B cell (primary cell): ENCODE results near the gene WDR86. TPM values are rescaled to one million over a fixed set of nuclear protein-coding genes. Genes with fewer than 3 reads are reported as not detected.

Experiments
- ATAC-seq: fragments of 200-7000 bp; cut with Tn5 transposase; one replicate; pipeline ENCODE4 v1.10.0; 2021; ENCODE audit warnings: low read depth, mild to moderate bottlenecking, moderate number of reproducible peaks, moderate library complexity
- CTCF ChIA-PET: fragments of 350-600 bp; sonication (Branson Sonifier 250); formaldehyde crosslinking; loops from one replicate; lab custom pipeline; 2021; ENCODE audit warnings: antibody characterized with exemption, inconsistent platforms; lab: Charles Lee
- POLR2A ChIA-PET: fragments of 350-600 bp; sonication (Branson Sonifier 250); formaldehyde crosslinking; loops from one replicate; lab custom pipeline; 2021; ENCODE audit warnings: antibody characterized with exemption; lab: Charles Lee
- DNase-seq: peaks from one replicate; pipeline ENCODE4 v3.0.0; 2013
- H2AFZ ChIP-seq: 2 replicates; pipeline ENCODE4 v1.6.1; 2012; ENCODE audit warnings: mild to moderate bottlenecking, low read depth, low read length; ENCODE audit not compliant: insufficient read depth, poor library complexity, severe bottlenecking
- H3K27ac ChIP-seq, 2 donors: 1 replicate in 1 of 2; 2 replicates in 1 of 2; pipeline ENCODE4 v1.5.1; 2012 to 2013; ENCODE audit warnings: low read length in 2 of 2, mild to moderate bottlenecking in 2 of 2, moderate library complexity in 1 of 2
- H3K27me3 ChIP-seq, 4 experiments: fragments of 200-600 bp in 1 of 4; sonication (generic) in 1 of 4; replicated peaks in 1 of 4; 1 replicate in 2 of 4; 2 replicates in 2 of 4; pipeline versions ENCODE4 v1.6.1 to v1.7.0; 2013 to 2016; ENCODE audit warnings: low read length in 3 of 4, mild to moderate bottlenecking in 2 of 4, mixed read lengths in 1 of 4, moderate library complexity in 1 of 4; ENCODE audit not compliant: insufficient read depth in 4 of 4, control insufficient read depth in 3 of 4; ENCODE audit errors: control extremely low read depth in 1 of 4
- H3K36me3 ChIP-seq, 2 experiments: replicated peaks in 1 of 2; 1 replicate in 1 of 2; 2 replicates in 1 of 2; pipeline versions ENCODE4 v1.6.1 to v1.7.1; 2013; ENCODE audit warnings: low read length in 1 of 2; ENCODE audit not compliant: insufficient read depth in 2 of 2, control insufficient read depth in 1 of 2; ENCODE audit errors: control extremely low read depth in 1 of 2, extremely low read depth in 1 of 2
- H3K4me1 ChIP-seq, 2 donors: fragments of 200-600 bp in 1 of 2; sonication (generic) in 1 of 2; 1 replicate in 1 of 2; 2 replicates in 1 of 2; pipeline versions ENCODE4 v1.5.1 to v1.6.1; 2013 to 2017; ENCODE audit warnings: low read length in 2 of 2; ENCODE audit not compliant: control insufficient read depth in 2 of 2, insufficient read depth in 2 of 2
- H3K4me2 ChIP-seq: replicated peaks from 2 replicates; pipeline ENCODE3; 2012; ENCODE audit warnings: mild to moderate bottlenecking, low read depth, low read length; ENCODE audit not compliant: poor library complexity, severe bottlenecking
- H3K4me3 ChIP-seq, 5 experiments: fragments of 200-600 bp in 1 of 5; sonication (generic) in 1 of 5; 1 replicate in 3 of 5; 2 replicates in 2 of 5; pipeline versions ENCODE4 v1.5.1 to v1.7.0; 2011 to 2016; ENCODE audit warnings: low read length in 4 of 5, mild to moderate bottlenecking in 4 of 5, low read depth in 2 of 5, control low read depth in 1 of 5, moderate library complexity in 1 of 5; ENCODE audit not compliant: insufficient read depth in 1 of 5; ENCODE audit errors: control extremely low read depth in 1 of 5, extremely low read depth in 1 of 5
- H3K79me2 ChIP-seq: fragments of 200-600 bp; sonication (generic); one replicate; pipeline ENCODE4 v1.6.0; 2016; ENCODE audit warnings: low read length; ENCODE audit not compliant: control insufficient read depth, insufficient read depth
- H3K9ac ChIP-seq: fragments of 200-600 bp; sonication (generic); 2 replicates; pipeline ENCODE4 v1.6.1; 2017; ENCODE audit warnings: mild to moderate bottlenecking, low read length, moderate library complexity
- H3K9me3 ChIP-seq, 3 donors: one replicate each; pipeline versions ENCODE4 v1.6.1 to v1.7.1; 2013; ENCODE audit warnings: low read length in 2 of 3; ENCODE audit not compliant: control insufficient read depth in 2 of 3, insufficient read depth in 1 of 3; ENCODE audit errors: control extremely low read depth in 1 of 3
- H4K20me1 ChIP-seq: 2 replicates; pipeline ENCODE4 v1.6.0; 2012; ENCODE audit warnings: mild to moderate bottlenecking, low read length; ENCODE audit not compliant: insufficient read depth, control insufficient read depth, poor library complexity, severe bottlenecking
- H3K27ac Mint-ChIP-seq: one replicate; pipeline ENCODE4 v1.8.0; 2021; ENCODE audit warnings: mixed read lengths
- H3K27me3 Mint-ChIP-seq: one replicate; pipeline ENCODE4 v1.8.0; 2021; ENCODE audit warnings: mixed read lengths
- H3K4me1 Mint-ChIP-seq: one replicate; pipeline ENCODE4 v1.8.0; 2021; ENCODE audit warnings: mixed read lengths
- H3K4me3 Mint-ChIP-seq: one replicate; pipeline ENCODE4 v1.8.0; 2021; ENCODE audit warnings: mixed read lengths
- H3K9me3 Mint-ChIP-seq: one replicate; pipeline ENCODE4 v1.8.0; 2022; ENCODE audit warnings: mixed read lengths; ENCODE audit not compliant: insufficient read depth
- EZH2 ChIP-seq: IDR thresholded peaks from 2 replicates; pipeline ENCODE4 v1.6.1; 2012; ENCODE audit warnings: borderline replicate concordance, low read depth, mild to moderate bottlenecking, moderate library complexity, low read length; ENCODE audit not compliant: insufficient read depth, poor library complexity, severe bottlenecking
- WGBS: methylation state at CpG from one replicate; pipeline ENCODE4 v1.1.5; 2013; ENCODE audit warnings: missing lambda C conversion rate; ENCODE audit not compliant: insufficient coverage; 5-methylcytosine and 5-hydroxymethylcytosine counted together
- intact Hi-C: fragments of 100-400 bp; cut with micrococcal nuclease; formaldehyde crosslinking; loops from one replicate; pipeline ENCODE4 v1.10.0; 2022
- polyA plus RNA-seq: library from polyadenylated mRNA; depleted of rRNA; stranded (reverse); fragments of >200 nt; gene quantifications from 2 replicates; pipeline ENCODE4 v1.2.3, GENCODE V29; 2012
- total RNA-seq, 2 donors: library from RNA; stranded (reverse); fragments of 120-200 nt in 1 of 2; gene quantifications; 1 replicate in 1 of 2; 2 replicates in 1 of 2; pipeline versions ENCODE4 v1.2.3 to v1.2.4, GENCODE V29; 2013 to 2022
- TF ChIP-seq, protein P1 (sequence below): fragments of 200-600 bp; IDR thresholded peaks from one replicate; pipeline ENCODE4 v1.8.0; 2022; ENCODE audit warnings: antibody characterized with exemption, mild to moderate bottlenecking

Gene WDR86
- total and polyA plus RNA-seq, 2 donors (not counting 1 experiment from before 2014, with no cell fraction given): 1.4 to 1.5 TPM

DNA sequence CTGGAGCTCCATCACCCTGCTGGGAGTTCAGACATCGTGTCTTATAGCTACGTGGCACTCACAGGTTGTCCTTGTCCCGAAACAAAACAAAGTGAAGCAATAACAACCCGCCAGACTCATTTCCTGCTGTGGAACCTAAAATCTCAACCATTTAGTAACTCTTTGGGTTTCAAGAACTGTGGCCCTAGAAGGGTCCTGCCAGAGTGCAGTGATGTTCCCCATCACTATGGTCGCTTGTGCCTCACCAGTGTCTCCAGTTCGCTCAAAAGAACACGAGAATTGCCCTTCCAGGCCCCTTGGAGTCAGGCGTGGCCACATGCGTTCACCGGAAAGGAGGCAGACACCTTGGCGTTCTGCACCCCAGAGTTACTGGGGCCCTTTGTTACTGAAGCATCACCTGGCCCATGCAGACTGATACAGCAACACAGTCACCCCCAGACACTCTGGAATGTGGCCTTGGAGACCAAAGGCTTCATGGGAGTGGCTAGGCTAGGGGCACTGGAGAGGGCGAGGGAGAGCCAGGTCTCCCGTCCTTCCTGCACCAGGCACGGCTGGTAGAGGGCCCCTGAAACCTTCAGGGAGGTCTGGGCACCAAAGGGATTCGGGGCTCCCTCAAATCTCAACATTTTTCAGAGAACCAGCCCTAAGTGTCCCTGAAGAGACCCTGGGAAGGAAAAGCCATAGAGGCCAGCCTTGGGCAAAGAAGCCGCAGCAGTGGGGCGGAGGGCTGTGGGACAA lies 29.2 kb upstream of the WDR86 start:
- DNase-seq: no peak
- Mint-ChIP-seq H3K4me1 (peaks cover 5% of the 10 kb centered on the region), H3K9me3 (no peaks in the 10 kb centered on the region), H3K4me3 (no peak overlapping the region), H3K27me3 (peaks cover 38% of the 10 kb centered on the region), H3K27ac (no peak overlapping the region)
- intact Hi-C loops: no loop called here
- ChIA-PET CTCF (interaction anchor here (3.4 kb wide), 1 partner anchor 10 kb away, joined by 16 read pairs; no protein-coding TSS in a partner anchor), POLR2A (no interaction called here)
- H3K36me3 ChIP-seq: no peaks in the 10 kb centered on the region
- ATAC-seq: no peak
- H3K4me3 ChIP-seq: no peak overlapping the region
- H3K79me2 ChIP-seq: no peaks in the 10 kb centered on the region
- peaks cover 0 to 33% (median 11%) of the 10 kb centered on the region in 4 experiments for H3K27me3 ChIP-seq
- no peak for TF ChIP-seq EZH2
- TF ChIP-seq, protein P1, sequence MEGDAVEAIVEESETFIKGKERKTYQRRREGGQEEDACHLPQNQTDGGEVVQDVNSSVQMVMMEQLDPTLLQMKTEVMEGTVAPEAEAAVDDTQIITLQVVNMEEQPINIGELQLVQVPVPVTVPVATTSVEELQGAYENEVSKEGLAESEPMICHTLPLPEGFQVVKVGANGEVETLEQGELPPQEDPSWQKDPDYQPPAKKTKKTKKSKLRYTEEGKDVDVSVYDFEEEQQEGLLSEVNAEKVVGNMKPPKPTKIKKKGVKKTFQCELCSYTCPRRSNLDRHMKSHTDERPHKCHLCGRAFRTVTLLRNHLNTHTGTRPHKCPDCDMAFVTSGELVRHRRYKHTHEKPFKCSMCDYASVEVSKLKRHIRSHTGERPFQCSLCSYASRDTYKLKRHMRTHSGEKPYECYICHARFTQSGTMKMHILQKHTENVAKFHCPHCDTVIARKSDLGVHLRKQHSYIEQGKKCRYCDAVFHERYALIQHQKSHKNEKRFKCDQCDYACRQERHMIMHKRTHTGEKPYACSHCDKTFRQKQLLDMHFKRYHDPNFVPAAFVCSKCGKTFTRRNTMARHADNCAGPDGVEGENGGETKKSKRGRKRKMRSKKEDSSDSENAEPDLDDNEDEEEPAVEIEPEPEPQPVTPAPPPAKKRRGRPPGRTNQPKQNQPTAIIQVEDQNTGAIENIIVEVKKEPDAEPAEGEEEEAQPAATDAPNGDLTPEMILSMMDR: no peak
- no peak overlapping the region for H2AFZ ChIP-seq
- H3K9me3 ChIP-seq: no peaks in the 10 kb centered on the region
- H3K4me2 ChIP-seq: no peak overlapping the region
- no peak overlapping the region for H3K27ac ChIP-seq
- no peaks in the 10 kb centered on the region for H3K4me1 ChIP-seq
- no peaks in the 10 kb centered on the region for H4K20me1 ChIP-seq
- 89% methylated on average over 15 of the region's 17 CpGs for WGBS
- H3K9ac ChIP-seq: no peak overlapping the region

DNA sequence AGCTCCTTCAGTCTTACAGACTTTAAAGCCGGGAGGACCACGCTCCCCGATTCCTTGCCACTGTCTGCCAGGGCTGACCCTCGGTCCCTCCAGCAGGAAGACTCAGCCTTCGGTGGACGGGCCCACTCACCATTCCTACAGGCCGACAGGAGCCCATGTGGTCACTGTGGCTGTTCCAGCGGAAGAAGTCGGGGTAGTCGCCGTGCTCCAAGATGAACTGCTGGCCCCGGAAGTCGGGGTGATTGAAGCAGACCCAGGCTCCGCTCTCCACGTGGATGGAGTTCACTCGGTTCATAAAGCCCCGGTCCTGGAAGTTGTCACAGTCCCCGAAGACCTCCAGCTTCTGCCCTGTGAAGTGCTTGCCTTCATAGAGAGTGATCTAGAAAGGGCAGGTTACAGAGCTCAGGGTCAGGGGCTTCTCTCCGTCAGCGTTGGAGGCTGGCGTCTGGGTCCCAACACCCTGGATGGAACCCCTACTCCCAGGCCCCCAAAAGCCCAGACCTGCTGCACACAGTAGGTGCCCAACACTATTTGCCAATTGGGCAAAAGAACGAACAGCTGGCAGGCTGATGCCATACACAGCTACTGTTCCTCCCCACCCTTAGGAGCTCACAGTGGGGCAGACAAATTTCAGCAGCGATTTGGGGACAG lies 28.2 kb upstream of the WDR86 start:
- peaks cover 3% of the 10 kb centered on the region in 2 donors for H3K4me1 ChIP-seq
- peaks cover 0 to 33% (median 11%) of the 10 kb centered on the region in 4 experiments for H3K27me3 ChIP-seq
- H4K20me1 ChIP-seq: no peaks in the 10 kb centered on the region
- POLR2A ChIA-PET: no interaction called here
- H3K9me3 Mint-ChIP-seq: no peaks in the 10 kb centered on the region
- H3K27me3 Mint-ChIP-seq: peaks cover 35% of the 10 kb centered on the region
- peaks cover 5% of the 10 kb centered on the region for H3K4me1 Mint-ChIP-seq
- no peaks in the 10 kb centered on the region for H3K36me3 ChIP-seq
- CTCF ChIA-PET: interaction anchor here (3.4 kb wide), 1 partner anchor 11 kb away, joined by 16 read pairs; no protein-coding TSS in a partner anchor
- TF ChIP-seq EZH2: no peak
- TF ChIP-seq, protein P1: no peak
- no peaks in the 10 kb centered on the region for H3K79me2 ChIP-seq
- no peak overlapping the region for H2AFZ ChIP-seq
- intact Hi-C loops: no loop called here
- no peak overlapping the region for H3K4me3 Mint-ChIP-seq
- no peak overlapping the region for H3K9ac ChIP-seq
- no peak overlapping the region for H3K4me3 ChIP-seq
- DNase-seq: no peak
- no peak for ATAC-seq
- peaks cover 0 to under 1% (median 0%) of the 10 kb centered on the region in 3 donors for H3K9me3 ChIP-seq
- no peak overlapping the region for H3K4me2 ChIP-seq
- WGBS: 93% methylated on average over 22 of the region's 23 CpGs
- H3K27ac Mint-ChIP-seq: no peak overlapping the region
- no peak overlapping the region for H3K27ac ChIP-seq
